ENCODE measurements around the gene EFTUD2. TPM values are rescaled to one million over a fixed set of nuclear protein-coding genes. Genes with fewer than 3 reads are reported as not detected.

EFTUD2 gene
- total and polyA plus RNA-seq, 2 experiments from 2014 or later, result 65.2 to 87.0 TPM

GRCh38 chr17:44914148-44914547 is 14.9 kb upstream of the EFTUD2 start:
- Histone ChIP-seq H3K79me2 (no peaks in the 10 kb centered on the region), H3K36me3 (replicated peaks; ENCODE audit: insufficient read depth, low read depth) (no peaks in the 10 kb centered on the region), H3K4me2 (no peak overlapping the region), H3K9me3 (ENCODE audit: low read depth) (no peaks in the 10 kb centered on the region), H3K9me2 (replicated peaks; ENCODE audit: insufficient read depth) (no peaks in the 10 kb centered on the region), H3K27me3 (peaks cover 4% of the 10 kb centered on the region), H3K4me1 (ENCODE audit: insufficient read depth) (peaks cover 9% of the 10 kb centered on the region), H2AFZ (no peak overlapping the region), H4K20me1 (ENCODE audit: insufficient read depth, poor library complexity, severe bottlenecking) (no peaks in the 10 kb centered on the region), H3K27ac (no peak overlapping the region), H3K4me3 (no peak overlapping the region)
- no peak for DNase-seq (ENCODE audit: low spot score)
- no peak for TF ChIP-seq CTCF (IDR thresholded peaks at IDR 0.05; ENCODE audit: poor library complexity)
- no peak for TF ChIP-seq EZH2phosphoT487 (IDR thresholded peaks at IDR 0.05; ENCODE audit: low read depth, severe bottlenecking, unreplicated experiment)
- TF ChIP-seq EZH2 (IDR thresholded peaks at IDR 0.05; ENCODE audit: borderline replicate concordance), result no peak
- 91% methylated on average over 4 of the region's 4 CpGs for WGBS (ENCODE audit: low lambda C conversion rate, missing lambda C conversion rate)

- H2AFZ ChIP-seq, result no peak overlapping the region
- H3K4me3 ChIP-seq, result no peak overlapping the region
- H3K4me2 ChIP-seq, result no peak overlapping the region
- DNase-seq (ENCODE audit: low spot score), result no peak
- H3K9me2 ChIP-seq (replicated peaks; ENCODE audit: insufficient read depth), result no peaks in the 10 kb centered on the region
- no peaks in the 10 kb centered on the region for H3K79me2 ChIP-seq
- H3K27me3 ChIP-seq, result peaks cover 4% of the 10 kb centered on the region
- H4K20me1 ChIP-seq (ENCODE audit: insufficient read depth, poor library complexity, severe bottlenecking), result no peaks in the 10 kb centered on the region
- H3K27ac ChIP-seq, result no peak overlapping the region
- 64% methylated on average over 6 of the region's 6 CpGs for WGBS (ENCODE audit: low lambda C conversion rate, missing lambda C conversion rate)
- H3K9me3 ChIP-seq (ENCODE audit: low read depth), result no peaks in the 10 kb centered on the region
- TF ChIP-seq EZH2 (IDR thresholded peaks at IDR 0.05; ENCODE audit: borderline replicate concordance) (no peak), CTCF (IDR thresholded peaks at IDR 0.05; ENCODE audit: poor library complexity) (no peak), EZH2phosphoT487 (IDR thresholded peaks at IDR 0.05; ENCODE audit: low read depth, severe bottlenecking, unreplicated experiment) (no peak)
- H3K4me1 ChIP-seq (ENCODE audit: insufficient read depth), result peaks cover 9% of the 10 kb centered on the region
- no peaks in the 10 kb centered on the region for H3K36me3 ChIP-seq (replicated peaks; ENCODE audit: insufficient read depth, low read depth)
These were observed 14.4 kb upstream of the EFTUD2 start for GRCh38 chr17:44913676-44914075.

DNA sequence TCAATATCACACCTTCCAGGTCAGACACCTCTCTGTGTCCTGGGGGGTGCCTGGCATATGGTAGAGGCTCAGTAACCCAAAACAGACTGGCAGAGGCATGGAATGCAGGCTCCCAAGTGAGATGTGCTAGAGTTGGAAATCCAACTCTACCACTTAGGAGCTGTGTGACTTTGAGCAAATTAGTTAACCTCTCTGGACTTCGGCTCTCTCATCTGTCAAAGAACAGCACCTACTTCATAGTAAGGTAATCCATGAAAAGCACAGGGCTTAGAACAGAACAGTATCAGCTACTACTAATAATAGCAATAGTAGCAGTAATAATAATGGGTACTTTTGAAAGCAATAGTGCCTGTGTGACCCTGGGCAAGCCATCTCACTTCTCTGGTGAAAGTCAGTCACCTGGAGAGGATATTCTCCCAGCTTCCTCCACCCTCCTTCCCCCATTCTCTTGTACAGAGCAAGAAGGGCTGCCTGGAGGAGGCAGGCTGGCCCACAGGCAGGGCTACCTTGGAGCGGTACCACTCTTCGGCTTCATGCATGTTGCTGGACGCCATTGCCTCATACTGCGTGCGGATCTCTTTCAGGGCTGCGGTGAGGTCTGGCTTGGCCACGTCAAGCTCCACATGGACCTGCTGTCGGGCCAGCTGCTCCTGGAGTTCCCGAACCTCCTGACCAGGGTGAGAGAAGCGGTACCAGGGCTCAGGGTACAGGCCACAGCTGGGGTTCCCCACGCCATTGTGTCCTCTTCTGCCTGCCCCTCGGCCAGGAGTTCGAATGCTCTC is 13.7 kb upstream of the EFTUD2 start:
- no peak overlapping the region for H3K4me3 ChIP-seq
- H3K4me1 ChIP-seq (ENCODE audit: insufficient read depth), result peaks cover 9% of the 10 kb centered on the region
- DNase-seq (ENCODE audit: low spot score), result no peak
- H3K27ac ChIP-seq, result no peak overlapping the region
- no peaks in the 10 kb centered on the region for H3K79me2 ChIP-seq
- H2AFZ ChIP-seq, result no peak overlapping the region
- H3K36me3 ChIP-seq (replicated peaks; ENCODE audit: insufficient read depth, low read depth), result no peaks in the 10 kb centered on the region
- H4K20me1 ChIP-seq (ENCODE audit: insufficient read depth, poor library complexity, severe bottlenecking), result no peaks in the 10 kb centered on the region
- no peak overlapping the region for H3K4me2 ChIP-seq
- H3K27me3 ChIP-seq, result peaks cover 4% of the 10 kb centered on the region
- no peaks in the 10 kb centered on the region for H3K9me2 ChIP-seq (replicated peaks; ENCODE audit: insufficient read depth)
- no peak for TF ChIP-seq CTCF (IDR thresholded peaks at IDR 0.05; ENCODE audit: poor library complexity)
- TF ChIP-seq EZH2 (IDR thresholded peaks at IDR 0.05; ENCODE audit: borderline replicate concordance), result no peak
- no peak for TF ChIP-seq EZH2phosphoT487 (IDR thresholded peaks at IDR 0.05; ENCODE audit: low read depth, severe bottlenecking, unreplicated experiment)
- H3K9me3 ChIP-seq (ENCODE audit: low read depth), result no peaks in the 10 kb centered on the region
- WGBS (ENCODE audit: low lambda C conversion rate, missing lambda C conversion rate), result 94% methylated on average over 14 of the region's 14 CpGs

All from hepatocyte (in vitro differentiated cells).